Measurements from ENCODE around the gene USF3.

GRCh38 chr3:113685956-113686721 lies 10.3 kb downstream of the USF3 start:
- no peak for TF ChIP-seq CTCF (IDR thresholded peaks at IDR 0.05)
- no peak for TF ChIP-seq EZH2 (IDR thresholded peaks at IDR 0.05; ENCODE audit: borderline replicate concordance, insufficient read depth, low read depth, low read length, poor library complexity, severe bottlenecking)
